T-helper 17 cell (primary cell): ENCODE results near the gene NRL. TPM values are rescaled to one million over a fixed set of nuclear protein-coding genes. Genes with fewer than 3 reads are reported as not detected.
A peak's percentile ranks its signal among the peaks of the same experiment; 100 is the strongest.

Experiments used
- ATAC-seq: fragments of 150-1000 bp; cut with Tn5 transposase; 2 replicates; pipeline ENCODE4 v1.10.0; 2021; ENCODE audit warnings: mild to moderate bottlenecking, moderate library complexity
- DNase-seq, 3 donors: peaks; one replicate each; pipeline versions ENCODE4 v3.0.0 to v3.0.0-alpha.2; 2020 to 2021
- H3K9me3 ChIP-seq: one replicate; pipeline ENCODE4 v1.7.0; 2013; ENCODE audit warnings: low read length, mild to moderate bottlenecking; ENCODE audit not compliant: control insufficient read depth, poor library complexity, severe bottlenecking
- H3K27ac Mint-ChIP-seq: one replicate; pipeline ENCODE4 v1.8.0; 2022; ENCODE audit warnings: mild to moderate bottlenecking, moderate library complexity, mixed read lengths
- H3K27me3 Mint-ChIP-seq: one replicate; pipeline ENCODE4 v1.8.0; 2022; ENCODE audit warnings: mixed read lengths
- H3K36me3 Mint-ChIP-seq: one replicate; pipeline ENCODE4 v1.8.0; 2022; ENCODE audit warnings: low read depth, mixed read lengths
- H3K4me1 Mint-ChIP-seq: one replicate; pipeline ENCODE4 v1.8.0; 2022; ENCODE audit warnings: mild to moderate bottlenecking, mixed read lengths
- H3K4me3 Mint-ChIP-seq: one replicate; pipeline ENCODE4 v1.8.0; 2022; ENCODE audit warnings: mild to moderate bottlenecking, moderate library complexity, mixed read lengths
- total RNA-seq, 4 donors: library from RNA in 2 of 4; stranded (reverse) in 2 of 4; gene quantifications; one replicate each; pipeline ENCODE4 v1.2.3 and lab custom pipeline; 2022 to 2026

Gene NRL
- total RNA-seq, 2 donors from 2014 or later: 2.2 to 3.2 TPM

DNA sequence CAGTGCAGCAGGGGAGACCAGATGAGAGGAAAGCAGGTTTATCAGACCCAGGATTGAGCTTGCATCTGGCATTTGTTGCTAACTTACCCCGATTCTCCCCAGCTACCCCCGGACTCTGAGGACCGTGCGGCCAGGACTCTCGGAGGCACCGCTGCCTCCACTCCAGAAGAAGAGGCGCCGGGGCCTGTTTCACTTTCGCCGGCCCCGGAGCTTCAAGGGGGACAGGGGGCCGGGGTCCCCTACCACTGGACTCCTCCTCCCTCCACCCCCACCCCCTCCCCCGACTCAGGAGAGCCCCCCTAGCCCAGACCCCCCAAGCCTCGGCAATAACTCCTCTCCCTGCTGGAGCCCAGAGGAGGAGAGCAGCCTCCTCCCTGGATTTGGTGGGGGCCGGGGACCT, 49.9 kb downstream of the NRL start:
- no peaks in the 10 kb centered on the region for H3K4me1 Mint-ChIP-seq
- H3K27ac Mint-ChIP-seq: no peak overlapping the region
- no peaks in the 10 kb centered on the region for H3K9me3 ChIP-seq
- DNase-seq: no peak
- no peak overlapping the region for H3K4me3 Mint-ChIP-seq
- peaks cover 3% of the 10 kb centered on the region for H3K36me3 Mint-ChIP-seq
- peaks cover 17% of the 10 kb centered on the region for H3K27me3 Mint-ChIP-seq
- no peak for ATAC-seq

DNA sequence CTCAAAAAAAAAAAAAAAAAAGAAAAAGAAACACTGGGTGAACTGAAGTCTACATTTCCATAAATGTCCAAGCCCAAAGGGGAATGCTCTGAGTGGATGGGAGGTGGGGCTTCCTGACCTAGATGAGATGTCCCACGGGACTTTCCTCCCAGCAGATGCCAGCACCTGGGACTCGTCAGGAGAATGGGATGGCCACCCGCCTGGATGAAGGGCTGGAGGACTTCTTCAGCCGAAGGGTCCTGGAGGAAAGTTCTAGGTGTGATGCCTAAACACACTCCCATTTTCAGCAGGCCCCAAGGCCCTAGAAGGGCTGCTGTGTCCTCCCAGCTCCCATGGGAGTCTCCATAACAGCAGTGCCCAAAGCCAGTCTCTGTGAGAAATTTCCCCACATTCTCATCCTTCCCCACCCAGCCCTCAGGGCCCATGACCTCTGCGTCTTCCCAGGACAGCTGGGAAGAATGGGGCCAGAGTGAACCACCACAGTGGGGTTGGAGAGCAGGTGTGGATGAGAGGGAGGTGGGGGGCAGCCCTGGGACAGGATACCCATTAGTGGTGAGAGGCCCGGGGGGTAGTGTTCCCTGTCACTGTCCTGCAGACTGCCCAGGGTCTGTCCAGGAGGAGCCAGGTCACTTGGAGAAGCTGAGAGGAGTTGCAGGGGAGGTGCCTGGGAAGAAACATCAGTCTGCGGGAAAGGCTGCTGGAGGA, 50.5 kb downstream of the NRL start:
- H3K4me3 Mint-ChIP-seq: no peak overlapping the region
- H3K4me1 Mint-ChIP-seq: no peaks in the 10 kb centered on the region
- no peaks in the 10 kb centered on the region for H3K36me3 Mint-ChIP-seq
- no peaks in the 10 kb centered on the region for H3K9me3 ChIP-seq
- H3K27ac Mint-ChIP-seq: no peak overlapping the region
- ATAC-seq (no peak), DNase-seq (no peak)
- H3K27me3 Mint-ChIP-seq: peaks cover 11% of the 10 kb centered on the region

DNA sequence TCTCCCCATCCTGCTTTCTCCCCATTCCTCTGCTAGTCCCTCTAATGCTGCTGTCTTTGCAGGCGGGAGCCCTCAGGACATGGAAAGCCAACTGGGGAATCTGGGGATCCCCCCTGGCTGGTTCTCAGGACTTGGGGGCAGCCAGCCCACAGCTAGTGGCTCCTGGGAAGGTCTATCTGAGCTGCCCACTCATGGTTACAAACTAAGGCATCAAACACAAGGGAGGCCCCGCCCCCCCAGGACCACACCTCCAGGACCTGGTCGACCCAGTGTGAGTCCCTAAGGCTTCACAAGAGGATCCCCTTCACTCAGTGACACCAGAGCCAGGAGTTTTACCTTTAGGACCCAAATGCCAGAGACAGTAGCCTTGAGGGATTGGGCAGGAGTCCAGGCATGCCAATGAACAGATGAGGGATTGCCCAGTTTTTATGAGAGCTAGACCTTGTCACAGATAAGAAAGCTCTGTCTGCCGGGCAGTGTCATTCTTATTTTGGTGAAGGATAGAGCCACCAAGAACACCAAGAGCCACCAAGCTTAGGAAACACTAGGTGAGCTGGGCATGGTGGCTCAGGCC, 51.4 kb downstream of the NRL start:
- Mint-ChIP-seq H3K4me1 (peaks cover 1% of the 10 kb centered on the region), H3K4me3 (no peak overlapping the region), H3K27ac (no peak overlapping the region), H3K36me3 (no peaks in the 10 kb centered on the region), H3K27me3 (peaks cover 9% of the 10 kb centered on the region)
- H3K9me3 ChIP-seq: no peaks in the 10 kb centered on the region
- DNase-seq (no peak), ATAC-seq (no peak)

- no peaks in the 10 kb centered on the region for H3K36me3 Mint-ChIP-seq
- DNase-seq: no peak
- ATAC-seq: no peak
- peaks cover 4% of the 10 kb centered on the region for H3K4me1 Mint-ChIP-seq
- no peaks in the 10 kb centered on the region for H3K9me3 ChIP-seq
- no peak overlapping the region for H3K27ac Mint-ChIP-seq
- H3K4me3 Mint-ChIP-seq: no peak overlapping the region
- peaks cover 2% of the 10 kb centered on the region for H3K27me3 Mint-ChIP-seq
Observed at GRCh38 chr14:24062216-24062980, 52.4 kb downstream of the NRL start.

DNA sequence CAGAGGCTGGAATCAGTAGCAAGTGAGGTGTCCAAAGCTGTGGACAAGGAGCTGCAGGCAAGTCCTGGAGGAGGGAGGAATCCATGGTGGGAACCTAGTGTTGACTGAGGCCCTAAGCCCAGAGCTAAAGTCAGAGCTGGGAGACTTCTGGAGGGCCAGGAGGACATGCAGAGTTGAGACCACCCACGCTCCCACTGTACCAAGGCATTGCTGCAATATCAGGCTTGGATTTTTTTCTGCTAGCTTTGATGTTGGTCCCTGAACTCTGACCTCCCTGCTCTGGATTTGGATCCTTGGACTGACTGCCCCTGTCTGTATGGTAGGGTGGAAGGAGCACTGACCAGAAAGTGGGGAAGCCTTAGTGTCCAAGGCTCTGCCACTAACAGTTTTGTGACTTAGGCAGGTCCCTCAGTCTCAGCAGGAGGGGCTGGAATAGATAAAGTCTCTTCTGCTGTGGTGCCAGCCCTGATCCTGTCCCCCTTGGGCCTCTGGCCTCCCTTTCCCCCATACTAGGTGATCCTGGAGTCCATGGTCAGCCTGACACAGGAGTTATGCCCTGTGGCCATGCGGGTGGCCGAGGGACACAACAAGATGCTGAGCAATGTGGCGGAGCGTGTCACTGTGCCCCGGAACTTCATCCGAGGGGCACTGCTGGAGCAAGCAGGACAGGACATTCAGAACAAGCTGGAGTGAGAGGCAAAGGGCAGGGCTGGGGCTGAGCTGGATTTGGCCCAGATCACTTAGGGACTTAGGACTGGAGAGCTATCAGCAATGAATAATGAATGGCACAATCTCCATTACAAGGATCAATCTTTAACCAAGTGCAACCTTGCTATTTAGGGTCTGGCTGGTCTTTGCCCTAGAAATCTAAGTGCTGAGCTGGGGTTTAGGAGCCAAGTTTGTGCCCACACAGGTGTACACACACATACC, 53.5 kb downstream of the NRL start:
- H3K4me1 Mint-ChIP-seq: peaks cover 4% of the 10 kb centered on the region
- no peak overlapping the region for H3K4me3 Mint-ChIP-seq
- no peak overlapping the region for H3K27ac Mint-ChIP-seq
- H3K36me3 Mint-ChIP-seq: no peaks in the 10 kb centered on the region
- DNase-seq: no peak
- no peaks in the 10 kb centered on the region for H3K9me3 ChIP-seq
- H3K27me3 Mint-ChIP-seq: no peaks in the 10 kb centered on the region
- ATAC-seq: no peak

GRCh38 chr14:24060443-24060842, 54.3 kb downstream of the NRL start:
- DNase-seq: no peak
- no peak overlapping the region for H3K4me3 Mint-ChIP-seq
- no peaks in the 10 kb centered on the region for H3K9me3 ChIP-seq
- peaks cover 4% of the 10 kb centered on the region for H3K4me1 Mint-ChIP-seq
- no peaks in the 10 kb centered on the region for H3K27me3 Mint-ChIP-seq
- H3K27ac Mint-ChIP-seq: no peak overlapping the region
- H3K36me3 Mint-ChIP-seq: no peaks in the 10 kb centered on the region
- no peak for ATAC-seq

GRCh38 chr14:24059841-24060388, 54.8 kb downstream of the NRL start:
- DNase-seq (no peak), ATAC-seq (no peak)
- no peaks in the 10 kb centered on the region for H3K9me3 ChIP-seq
- peaks cover 4% of the 10 kb centered on the region for H3K4me1 Mint-ChIP-seq
- H3K27me3 Mint-ChIP-seq: peaks cover 3% of the 10 kb centered on the region
- no peak overlapping the region for H3K4me3 Mint-ChIP-seq
- no peaks in the 10 kb centered on the region for H3K36me3 Mint-ChIP-seq
- no peak overlapping the region for H3K27ac Mint-ChIP-seq

- Mint-ChIP-seq H3K4me3 (no peak overlapping the region), H3K4me1 (peaks cover 4% of the 10 kb centered on the region), H3K36me3 (no peaks in the 10 kb centered on the region), H3K27me3 (peaks cover 12% of the 10 kb centered on the region), H3K27ac (no peak overlapping the region)
- ATAC-seq: no peak
- H3K9me3 ChIP-seq: no peaks in the 10 kb centered on the region
- DNase-seq: no peak
Observed at GRCh38 chr14:24058951-24059475, 55.7 kb downstream of the NRL start.

DNA sequence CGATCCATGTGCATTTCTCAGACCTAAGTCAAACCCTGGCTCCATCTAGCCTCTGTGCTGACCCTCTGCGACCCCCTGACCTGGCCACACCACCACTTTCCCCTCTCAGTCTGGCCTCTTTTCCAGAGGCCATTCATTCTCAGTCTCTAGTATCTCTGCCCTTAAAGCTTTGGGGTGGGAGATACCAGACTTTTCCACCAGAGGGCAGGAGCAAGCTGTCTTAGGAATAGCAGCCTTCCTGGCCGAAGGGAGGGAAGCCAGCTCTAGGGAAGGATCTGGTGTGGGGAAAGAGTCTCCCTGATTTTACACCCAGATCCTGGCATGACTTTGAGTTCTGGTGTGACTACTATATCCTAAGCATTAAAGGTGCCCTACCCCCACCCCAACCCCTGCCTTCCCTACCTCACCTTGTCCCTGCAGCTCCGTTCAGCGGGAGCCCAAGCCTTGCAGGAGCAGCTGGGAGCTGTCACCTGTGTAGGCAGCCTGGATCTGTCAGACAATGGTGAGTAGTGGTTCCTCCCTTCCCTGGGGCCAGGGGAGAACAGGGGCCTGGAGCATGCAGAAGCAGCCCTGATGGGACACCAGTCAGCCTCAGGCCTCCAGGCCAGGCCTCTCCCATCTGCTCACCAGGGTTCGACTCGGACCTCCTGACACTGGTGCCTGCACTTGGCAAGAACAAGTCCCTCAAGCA, 56.3 kb downstream of the NRL start:
- H3K36me3 Mint-ChIP-seq: no peaks in the 10 kb centered on the region
- no peak overlapping the region for H3K27ac Mint-ChIP-seq
- H3K4me1 Mint-ChIP-seq: peaks cover 4% of the 10 kb centered on the region
- ATAC-seq: peak; percentile 87
- no peaks in the 10 kb centered on the region for H3K9me3 ChIP-seq
- no peak overlapping the region for H3K4me3 Mint-ChIP-seq
- peaks cover 15% of the 10 kb centered on the region for H3K27me3 Mint-ChIP-seq
- peak; percentile 38 to 63 (median 48) for DNase-seq

GRCh38 chr14:24057867-24058259, 56.9 kb downstream of the NRL start:
- Mint-ChIP-seq H3K4me1 (peaks cover 7% of the 10 kb centered on the region), H3K27ac (no peak overlapping the region), H3K36me3 (peaks cover 4% of the 10 kb centered on the region), H3K4me3 (no peak overlapping the region), H3K27me3 (peaks cover 20% of the 10 kb centered on the region)
- ATAC-seq (peak; percentile 29), DNase-seq (no peak)
- no peaks in the 10 kb centered on the region for H3K9me3 ChIP-seq

- peaks cover 24% of the 10 kb centered on the region for H3K27me3 Mint-ChIP-seq
- H3K4me3 Mint-ChIP-seq: no peak overlapping the region
- peaks cover 10% of the 10 kb centered on the region for H3K4me1 Mint-ChIP-seq
- DNase-seq: no peak
- H3K9me3 ChIP-seq: no peaks in the 10 kb centered on the region
- ATAC-seq: no peak
- peaks cover 4% of the 10 kb centered on the region for H3K36me3 Mint-ChIP-seq
- H3K27ac Mint-ChIP-seq: no peak overlapping the region
Observed at GRCh38 chr14:24057271-24057670, 57.5 kb downstream of the NRL start.

DNA sequence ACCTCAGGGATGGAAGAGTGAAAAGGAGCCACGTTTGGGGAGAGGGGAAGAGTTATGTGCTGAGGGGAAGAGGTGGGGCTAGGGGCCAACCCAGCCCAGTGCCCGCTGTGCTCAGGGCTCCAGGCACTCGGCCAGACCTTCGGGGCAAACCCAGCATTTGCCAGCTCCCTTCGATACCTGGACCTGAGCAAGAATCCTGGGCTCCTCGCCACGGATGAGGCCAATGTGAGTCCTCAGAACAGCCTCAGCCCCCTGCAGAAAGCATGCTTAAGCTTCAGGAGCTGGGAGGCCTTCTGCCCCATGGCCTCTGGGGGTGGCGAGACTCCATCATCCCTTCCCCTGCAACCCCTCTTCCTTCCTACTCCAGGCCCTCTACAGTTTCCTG, 58.0 kb downstream of the NRL start:
- Mint-ChIP-seq H3K4me3 (peak overlapping the region; percentile 64), H3K36me3 (peaks cover 4% of the 10 kb centered on the region), H3K4me1 (peaks cover 10% of the 10 kb centered on the region), H3K27me3 (peaks cover 24% of the 10 kb centered on the region), H3K27ac (no peak overlapping the region)
- no peak for DNase-seq
- no peaks in the 10 kb centered on the region for H3K9me3 ChIP-seq
- no peak for ATAC-seq
